Left colon (tissue), 2 donors: ENCODE results near the gene IRAK1. TPM values are rescaled to one million over a fixed set of nuclear protein-coding genes. Genes with fewer than 3 reads are reported as not detected.
"Not testable (repeated sequence)": the region's sequence is repeated elsewhere in the genome, so short reads cannot be mapped to it uniquely, and the experiment has no call there.

Source experiments
- ATAC-seq: fragments of 200-7000 bp; cut with Tn5 transposase; one replicate; pipeline ENCODE4 v1.9.1; 2020; ENCODE audit warnings: mild to moderate bottlenecking, moderate library complexity
- DNase-seq, 2 donors: peaks; one replicate each; pipeline ENCODE4 v3.0.0-alpha.2; 2020
- intact Hi-C, 2 donors: fragments of 100-400 bp; cut with DNase I in 1 of 2; cut with micrococcal nuclease in 1 of 2; formaldehyde crosslinking; loops; one replicate each; pipeline versions ENCODE4 v1.11.2 to v1.14.0; 2022; cut with DNase I, micrococcal nuclease
- total RNA-seq, 2 donors: library from RNA; stranded (reverse); fragmentation: NEBNext Ultra II Directional; extraction: Animal tissue kit (Norgen Biotek cat#: 25700); gene quantifications; one replicate each; pipeline ENCODE4 v1.2.1, GENCODE V29; 2021
- donor health status: DM: no; HTN: no; CAD: no.
- donor health status: DM: yes; HTN: yes; CAD: no.

The IRAK1 gene
- total RNA-seq, 2 donors from 2014 or later = 76.1 to 103 TPM

DNA sequence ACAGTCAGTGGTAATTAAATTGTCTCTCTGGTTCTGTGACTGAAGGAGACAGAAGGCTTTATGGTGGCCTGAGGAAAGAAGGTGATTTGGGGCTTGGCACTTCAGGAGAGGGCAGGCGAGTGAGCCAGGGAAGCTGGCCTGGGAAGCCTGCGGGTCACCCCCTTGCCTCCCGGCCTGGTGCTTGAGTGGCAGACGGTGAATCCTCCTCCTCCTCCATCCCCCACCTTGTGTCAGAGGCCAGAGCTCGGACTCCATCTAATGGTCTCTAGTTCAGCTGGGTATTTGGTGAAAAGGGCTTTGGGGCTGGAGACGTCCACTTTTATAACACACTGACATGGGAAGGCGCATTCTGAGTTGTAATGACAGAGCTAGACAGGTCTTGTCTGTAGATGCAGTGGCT lies 38.5 kb downstream of the IRAK1 start:
- intact Hi-C loops = no loop called here
- DNase-seq = no peak

DNA sequence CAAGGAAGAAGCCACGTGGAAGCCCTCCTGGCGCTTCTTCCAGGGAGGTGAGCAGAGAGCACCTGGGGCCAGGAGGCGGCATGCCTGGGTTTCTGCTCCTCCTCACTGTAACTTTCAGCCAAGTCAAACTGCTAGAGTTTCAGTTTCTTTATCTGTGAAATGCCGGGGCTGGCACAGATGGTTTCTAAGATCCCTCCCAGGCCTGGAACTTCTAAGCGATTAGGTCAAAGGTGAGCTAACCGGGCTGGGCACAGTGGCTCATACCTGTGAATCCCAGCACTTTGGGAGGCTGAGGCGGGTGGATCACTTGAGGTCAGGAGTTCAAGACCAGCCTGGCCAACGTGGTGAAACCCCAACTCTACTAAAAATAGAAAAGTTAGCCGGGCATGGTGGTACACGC lies 39.3 kb downstream of the IRAK1 start:
- DNase-seq, intact Hi-C loops: not testable (repeated sequence)
- ATAC-seq = peak; percentile 73

More for the DNA sequence above, 38.5 kb downstream of the IRAK1 start:
- no peak for ATAC-seq

DNA sequence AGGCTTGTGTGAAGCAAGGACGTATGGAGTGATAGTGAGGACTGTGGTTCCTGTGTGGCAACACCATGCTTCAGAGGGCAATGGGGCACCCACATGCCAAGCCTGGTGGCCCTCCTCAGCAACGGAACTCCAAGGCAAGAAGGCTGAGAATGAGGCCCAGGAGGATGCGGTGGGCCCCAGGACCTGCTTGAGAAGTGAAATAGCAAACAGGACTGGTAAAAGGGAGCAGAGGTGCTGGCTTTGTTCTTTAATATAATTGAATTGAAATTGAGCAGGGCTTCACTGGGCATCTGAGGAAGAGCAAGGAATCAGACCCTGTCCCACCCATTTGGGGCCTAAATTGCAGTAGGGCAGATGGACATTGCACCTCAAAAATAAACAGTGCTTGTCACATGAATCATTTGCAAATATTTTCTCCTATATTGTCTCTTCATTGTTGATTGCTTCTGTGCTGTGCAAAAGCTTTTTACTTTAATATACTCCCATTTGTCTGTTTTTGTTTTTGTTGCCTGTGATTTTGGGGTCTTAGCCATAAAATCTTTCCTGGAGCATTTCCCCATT lies 44.9 kb downstream of the IRAK1 start:
- ATAC-seq = no peak
- intact Hi-C loops = no loop called here
- no peak for DNase-seq

DNA sequence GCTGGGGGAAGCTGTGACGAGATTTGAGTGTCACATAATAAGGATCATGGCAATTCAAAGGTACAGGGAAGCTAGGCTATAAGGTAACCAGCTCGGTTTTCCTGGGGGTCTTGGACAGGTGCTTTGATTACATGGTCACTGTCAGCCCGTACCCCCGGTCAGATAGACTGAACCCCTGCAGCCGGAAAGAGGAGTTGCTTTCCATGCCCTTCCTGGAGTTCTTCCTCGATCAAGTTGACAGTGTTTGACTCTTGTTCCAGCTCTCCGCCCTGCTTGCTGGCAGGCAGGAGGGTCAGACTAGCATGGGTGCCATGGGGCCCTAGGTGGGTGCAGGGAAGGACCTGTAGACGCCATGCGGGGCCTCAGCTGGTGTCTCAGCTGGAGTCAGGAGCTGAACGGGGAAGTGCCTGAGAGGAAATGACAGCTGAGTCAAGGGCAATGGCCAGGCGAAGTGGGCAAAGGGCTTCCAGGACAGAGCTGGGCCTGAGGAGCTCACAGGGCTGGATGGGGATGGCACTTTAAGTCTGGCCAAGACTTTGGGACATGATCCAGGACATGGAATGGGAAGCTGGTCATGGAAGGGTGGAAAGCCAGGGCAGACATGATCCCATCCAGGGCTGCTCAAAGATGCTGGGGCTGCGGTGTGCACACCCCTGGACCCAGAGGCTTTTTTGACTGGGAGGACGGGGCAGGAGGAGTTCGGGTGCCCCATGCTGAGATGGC lies 45.5 kb downstream of the IRAK1 start:
- DNase-seq (peak in 1 of 2 donors; percentile 41), ATAC-seq (no peak)
- intact Hi-C loops = no loop called here

DNA sequence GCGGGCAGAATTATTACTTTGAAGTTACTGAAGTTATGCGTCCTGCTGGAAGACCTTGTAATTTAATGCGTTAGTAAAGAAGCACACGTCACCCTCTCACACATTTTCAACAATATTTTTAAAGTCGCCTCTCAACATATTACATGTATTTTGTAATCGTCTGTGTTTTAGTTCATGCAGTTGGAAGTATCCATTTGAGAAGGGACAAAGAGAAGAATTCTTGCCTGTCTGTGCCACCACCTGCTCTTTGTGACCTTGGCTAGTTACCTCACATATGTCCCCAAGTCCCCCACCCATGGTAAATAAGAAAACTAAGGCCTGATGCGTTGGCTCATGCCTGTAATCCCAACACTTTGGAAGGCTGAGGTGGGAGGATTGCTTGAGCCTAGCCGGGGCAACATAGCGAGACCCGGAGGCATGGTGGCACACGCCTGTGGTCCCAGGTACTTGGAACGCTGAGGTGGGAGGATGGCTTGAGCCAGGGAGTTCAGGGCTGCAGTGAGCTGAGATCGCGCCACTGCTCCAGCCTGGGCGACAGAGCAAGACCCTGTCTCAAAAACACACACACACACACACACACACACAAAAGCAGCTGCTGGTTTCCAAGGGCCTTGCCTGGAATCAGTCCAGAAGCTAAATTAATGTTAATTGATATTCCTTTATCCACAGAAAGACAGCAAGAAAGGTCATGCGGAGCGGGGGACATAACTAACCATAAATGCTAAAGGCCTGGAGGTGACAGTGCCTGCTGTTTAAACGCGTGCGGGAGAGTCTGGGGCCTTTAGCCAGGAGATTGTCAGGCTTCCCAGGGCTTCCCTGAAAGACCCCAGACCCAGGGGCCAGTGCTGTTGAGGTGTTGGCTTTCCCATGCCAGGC lies 46.3 kb downstream of the IRAK1 start:
- intact Hi-C loops = no loop called here
- no peak for DNase-seq

DNA sequence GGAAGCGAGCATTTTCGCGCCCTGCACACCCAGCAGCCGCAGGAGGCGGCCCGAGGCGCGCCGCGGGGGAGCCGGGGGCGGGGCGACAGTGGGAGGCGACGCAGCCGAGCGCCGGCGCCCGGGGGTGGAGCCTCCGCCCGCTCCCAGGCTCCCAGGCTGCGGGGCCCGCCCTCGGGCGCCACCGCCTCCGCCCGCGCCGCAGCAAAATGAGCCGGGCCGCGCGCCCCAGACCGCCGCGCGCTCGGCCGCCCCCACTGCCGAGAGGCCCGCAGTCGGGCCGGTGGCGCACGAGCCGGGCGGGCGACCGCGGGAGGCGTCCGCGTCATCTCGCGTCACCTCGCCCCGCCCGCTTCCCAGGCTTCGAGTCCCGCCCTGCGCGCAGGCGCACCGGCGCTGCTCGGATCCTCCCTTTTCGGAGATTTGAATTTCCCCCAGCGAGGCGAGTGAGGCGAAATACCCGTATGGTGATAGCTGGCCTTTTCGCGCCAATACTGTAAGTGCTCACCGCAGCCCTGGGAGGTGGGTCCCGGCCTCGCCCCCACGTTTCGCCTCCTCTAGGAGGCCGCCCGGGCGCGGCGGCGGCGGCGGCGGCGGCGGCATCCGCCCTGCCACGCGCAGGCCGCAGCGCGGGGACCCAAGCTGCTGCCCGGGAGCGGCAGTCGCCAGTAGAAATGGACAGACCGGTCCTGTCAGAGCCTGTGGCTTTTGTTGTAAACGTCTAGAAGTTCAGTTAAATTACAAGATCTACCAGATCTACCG lies 47.2 kb downstream of the IRAK1 start, which contains the start of gene TMEM187:
TMEM187 (plus strand) TSS at position 387 of the 759 bp plus-strand sequence. CDS start 9,309 bp downstream, outside the sequence.
- ATAC-seq (peak; percentile 63), DNase-seq (peak; percentile 87 to 90)
- intact Hi-C loops = no loop called here

More for the DNA sequence above, 46.3 kb downstream of the IRAK1 start:
- no peak for ATAC-seq

DNA sequence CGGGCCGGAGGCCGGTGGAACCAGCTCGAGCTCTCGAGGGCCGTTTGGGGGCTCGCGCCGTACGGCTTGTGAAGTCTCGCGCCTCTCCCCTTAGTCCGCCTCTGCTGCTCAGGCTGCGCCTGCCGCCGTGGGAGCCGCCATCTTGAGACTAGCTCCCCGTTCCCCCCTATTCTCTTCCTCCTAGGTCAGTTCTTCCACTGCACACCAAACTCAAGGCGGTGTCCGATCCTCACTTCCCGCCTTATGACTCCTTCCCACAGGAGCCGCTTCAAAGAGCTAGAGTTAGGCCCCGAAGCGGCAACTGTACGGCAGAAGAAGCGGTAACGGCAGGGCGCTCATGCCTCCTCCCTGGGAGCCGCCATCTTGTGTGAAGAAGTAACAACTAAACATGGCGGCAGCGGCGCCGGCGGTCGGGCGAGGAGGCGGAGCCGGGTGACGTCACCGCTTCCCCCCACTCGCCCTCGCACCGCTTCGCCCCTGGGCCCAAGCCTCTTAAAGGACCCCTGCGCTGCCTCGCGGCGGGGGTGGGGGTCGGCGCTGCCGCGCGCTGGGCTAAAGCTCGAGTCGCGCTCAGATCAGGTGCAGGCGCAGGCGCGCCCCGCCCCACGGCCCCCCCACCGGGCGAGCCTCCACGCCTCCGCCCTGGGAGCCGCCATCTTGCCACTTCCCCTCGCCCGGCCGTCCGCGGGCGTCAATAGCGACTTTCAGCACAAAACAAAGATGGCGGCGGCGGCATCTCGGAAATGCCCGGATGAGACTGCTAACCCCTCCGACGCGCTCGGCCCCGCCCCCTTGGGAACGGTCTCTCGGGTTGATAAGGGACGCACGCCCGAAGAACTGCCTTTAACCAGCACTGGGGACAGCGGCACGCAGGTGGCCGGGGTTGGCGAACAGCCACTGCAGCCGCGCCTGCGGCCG lies 48.0 kb downstream of the IRAK1 start, which contains the start of gene HCFC1:
HCFC1 (minus strand) TSS at position 369 of the 918 bp plus-strand sequence. CDS start 978 bp downstream, outside the sequence.
- intact Hi-C loops = no loop called here
- ATAC-seq (peak; percentile 67), DNase-seq (peak; percentile 93)

DNA sequence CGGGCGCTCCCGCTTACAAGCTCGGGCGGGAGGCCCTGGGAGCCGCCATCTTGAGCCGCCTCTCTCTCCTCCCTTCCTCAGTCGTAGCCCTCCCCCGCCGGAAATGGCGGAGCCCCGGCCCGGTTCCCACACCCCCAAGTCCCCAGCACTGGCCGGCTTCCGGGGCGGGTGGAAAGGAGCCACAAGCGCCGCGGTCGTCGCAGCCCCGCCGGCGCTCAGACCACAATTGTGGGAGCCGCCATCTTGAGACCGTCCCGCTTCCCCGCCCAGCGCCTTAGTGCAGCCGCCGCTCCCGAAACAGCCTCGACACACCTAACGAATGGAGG lies 48.6 kb downstream of the IRAK1 start:
- intact Hi-C loops = no loop called here
- DNase-seq (peak; percentile 91 to 92), ATAC-seq (peak; percentile 69)

DNA sequence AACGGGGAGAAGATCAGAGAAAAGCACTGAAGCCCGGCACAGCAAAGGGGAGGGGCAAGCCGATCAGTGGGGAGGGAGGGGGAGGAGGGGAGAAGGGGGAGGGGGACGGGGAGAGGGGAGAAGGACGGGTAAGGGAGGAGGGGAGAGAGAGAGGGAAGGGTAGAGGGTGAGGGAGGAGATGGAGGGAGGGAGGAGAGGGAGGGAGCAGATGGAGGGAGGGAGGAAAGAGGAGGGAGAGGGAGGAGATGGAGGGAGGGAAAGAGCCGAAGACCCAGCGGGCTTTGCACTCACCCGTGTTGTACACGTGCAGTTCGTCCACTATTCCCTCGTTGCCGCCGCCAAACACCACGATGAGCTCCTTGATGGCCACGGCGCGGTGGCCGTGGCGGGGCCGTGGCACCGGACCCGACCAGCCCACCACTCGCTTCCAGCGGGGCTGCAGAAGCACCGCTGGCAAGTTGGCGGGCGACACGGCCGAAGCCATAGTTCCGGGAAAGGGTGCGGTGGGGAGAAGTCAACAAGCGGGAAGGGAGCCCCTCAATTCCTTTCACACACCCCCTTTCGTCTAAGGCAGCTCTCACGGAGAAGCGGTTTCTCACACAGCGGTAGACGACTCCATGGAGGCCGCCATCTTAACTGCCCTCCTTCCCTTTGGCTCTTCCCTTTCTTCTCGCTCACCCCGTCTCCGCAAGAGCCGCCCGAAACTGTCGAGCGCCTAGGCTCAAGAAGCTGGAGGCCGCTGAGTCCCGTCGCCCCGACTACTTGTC lies 49.2 kb downstream of the IRAK1 start:
- intact Hi-C loops = no loop called here
- ATAC-seq (peak; percentile 15), DNase-seq (peak in 1 of 2 donors; percentile 45)

DNA sequence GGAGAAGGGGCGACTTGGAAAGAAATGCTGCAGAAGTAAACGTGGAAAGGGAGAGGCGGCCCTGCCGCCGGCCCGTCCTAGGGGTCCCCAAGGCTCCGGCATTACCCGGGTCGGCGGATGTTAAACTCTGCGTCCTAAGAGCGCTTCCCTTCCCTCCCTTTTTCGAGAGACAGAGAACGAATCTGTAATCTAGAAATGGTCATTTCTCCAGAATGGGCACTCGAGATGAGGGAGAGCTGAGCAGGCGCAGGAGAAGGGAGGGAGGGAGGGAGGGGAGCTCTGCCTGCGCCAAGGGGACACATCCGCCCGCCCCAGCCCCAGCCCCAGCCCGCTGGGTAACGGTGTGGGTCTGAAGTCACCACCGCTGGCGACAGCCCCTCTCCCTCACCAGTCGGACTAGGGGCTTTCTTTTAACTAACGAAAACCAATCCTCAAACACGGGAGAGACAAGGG lies 49.8 kb downstream of the IRAK1 start:
- DNase-seq (peak in 1 of 2 donors; percentile 36), ATAC-seq (no peak)
- intact Hi-C loops = no loop called here

DNA sequence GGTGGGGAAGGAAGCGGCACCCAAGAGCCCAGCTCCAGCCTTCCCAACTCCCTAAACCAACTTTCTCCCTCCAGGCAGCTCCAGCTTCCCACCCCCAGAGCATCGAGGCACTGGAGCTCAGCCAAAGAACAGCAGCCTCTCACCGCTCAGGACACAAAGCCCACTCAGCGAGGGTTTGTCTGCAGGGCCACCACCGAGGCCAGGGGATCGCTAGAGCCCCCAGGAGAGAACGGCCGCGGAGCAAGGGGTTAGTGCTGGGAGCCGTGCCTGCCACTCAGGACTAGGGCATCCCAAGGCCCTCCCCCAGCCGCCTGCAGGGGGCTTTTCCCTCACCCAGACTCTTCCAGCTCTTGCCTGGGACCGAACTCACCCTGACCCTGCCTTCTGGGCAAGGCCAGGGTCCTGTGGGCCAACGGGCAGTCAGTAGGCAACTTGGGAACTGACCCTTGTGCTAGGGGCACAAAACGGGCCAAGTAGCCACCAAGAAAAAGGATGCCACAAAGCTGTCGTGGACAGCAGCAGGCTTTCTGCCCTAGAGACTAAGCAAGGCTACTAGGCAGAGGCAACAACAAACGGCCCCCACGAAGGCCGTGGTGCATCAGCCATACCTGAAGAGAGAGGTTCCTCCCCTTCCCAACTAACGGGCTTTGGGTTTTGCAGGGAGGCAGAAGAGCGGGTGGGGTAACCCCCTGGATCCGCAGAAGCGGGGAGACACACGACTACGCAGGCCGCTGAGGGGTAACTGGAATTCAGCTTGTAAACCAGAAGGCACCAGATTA lies 50.4 kb downstream of the IRAK1 start:
- ATAC-seq = no peak
- no peak for DNase-seq
- intact Hi-C loops = no loop called here

DNA sequence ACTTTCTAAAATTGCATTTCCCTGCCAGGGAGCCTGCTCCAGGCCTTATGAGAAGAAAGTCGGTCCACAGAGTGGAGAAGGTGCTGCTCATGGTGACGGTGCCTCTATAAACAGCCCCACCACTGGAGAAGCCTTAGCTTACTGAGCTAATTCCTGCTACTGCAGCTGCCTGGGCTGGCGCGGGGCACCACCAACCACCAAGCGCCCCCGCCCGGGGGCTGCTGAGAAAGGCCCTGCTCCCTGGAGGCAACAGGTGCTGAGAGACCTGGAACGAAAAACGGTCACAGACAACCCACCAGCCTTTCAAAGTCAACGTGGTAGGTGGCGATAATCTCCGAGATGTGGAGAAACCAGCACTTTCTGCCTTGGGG lies 51.0 kb downstream of the IRAK1 start:
- DNase-seq (no peak), ATAC-seq (no peak)
- intact Hi-C loops = no loop called here

DNA sequence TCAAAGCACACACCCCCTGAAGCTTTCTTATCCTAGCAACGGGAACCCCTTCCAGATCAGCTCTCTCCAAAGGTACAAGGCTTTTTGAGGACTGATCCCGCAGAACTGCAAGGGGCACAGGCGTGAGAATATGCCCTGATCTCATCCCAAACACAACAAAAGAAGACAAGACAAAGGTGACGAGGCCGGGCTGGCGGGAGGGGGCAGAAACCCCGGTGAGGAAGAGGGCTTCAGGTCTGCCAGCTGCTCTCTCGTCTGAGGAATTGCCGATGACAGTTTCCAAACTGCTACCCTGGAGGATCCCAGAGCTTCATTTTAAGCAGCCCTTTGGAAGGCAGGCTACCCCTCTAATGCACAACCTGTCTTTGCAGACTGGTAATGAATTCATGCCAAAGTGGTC lies 51.4 kb downstream of the IRAK1 start:
- intact Hi-C loops = no loop called here
- no peak for DNase-seq
- no peak for ATAC-seq

DNA sequence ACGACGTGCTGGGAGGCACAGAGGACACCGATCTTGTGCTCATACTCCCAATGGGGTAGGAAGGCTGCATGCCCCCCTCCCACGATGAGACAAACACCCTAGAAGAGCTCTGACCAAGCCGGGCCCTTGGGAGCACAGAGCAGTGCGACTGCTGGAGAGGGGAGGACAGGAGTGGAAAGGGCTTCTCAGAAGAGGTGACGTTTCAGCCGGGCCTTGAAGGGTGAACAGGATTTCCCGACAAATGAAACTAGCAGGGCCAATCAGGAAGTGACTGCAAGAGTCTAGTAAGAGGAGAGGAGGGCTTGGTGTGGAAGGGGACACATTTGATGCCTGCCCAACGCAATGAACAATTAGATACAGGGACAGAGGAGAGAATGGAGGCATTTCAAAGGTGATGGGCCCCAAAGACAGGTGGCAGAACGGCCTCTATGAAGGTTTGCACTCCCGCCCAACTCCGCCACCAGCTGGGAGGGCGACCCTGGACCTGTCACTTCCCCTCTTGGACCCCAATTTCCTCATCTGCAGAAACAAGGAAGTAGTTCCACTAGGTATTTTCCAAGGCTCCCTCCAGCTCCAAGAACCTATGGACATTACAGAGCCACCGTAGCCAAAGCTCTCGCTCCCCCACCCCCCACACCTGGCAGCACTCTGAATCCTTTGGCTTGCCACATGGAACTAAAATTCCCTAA lies 52.0 kb downstream of the IRAK1 start:
- intact Hi-C loops = no loop called here
- DNase-seq (no peak), ATAC-seq (no peak)

DNA sequence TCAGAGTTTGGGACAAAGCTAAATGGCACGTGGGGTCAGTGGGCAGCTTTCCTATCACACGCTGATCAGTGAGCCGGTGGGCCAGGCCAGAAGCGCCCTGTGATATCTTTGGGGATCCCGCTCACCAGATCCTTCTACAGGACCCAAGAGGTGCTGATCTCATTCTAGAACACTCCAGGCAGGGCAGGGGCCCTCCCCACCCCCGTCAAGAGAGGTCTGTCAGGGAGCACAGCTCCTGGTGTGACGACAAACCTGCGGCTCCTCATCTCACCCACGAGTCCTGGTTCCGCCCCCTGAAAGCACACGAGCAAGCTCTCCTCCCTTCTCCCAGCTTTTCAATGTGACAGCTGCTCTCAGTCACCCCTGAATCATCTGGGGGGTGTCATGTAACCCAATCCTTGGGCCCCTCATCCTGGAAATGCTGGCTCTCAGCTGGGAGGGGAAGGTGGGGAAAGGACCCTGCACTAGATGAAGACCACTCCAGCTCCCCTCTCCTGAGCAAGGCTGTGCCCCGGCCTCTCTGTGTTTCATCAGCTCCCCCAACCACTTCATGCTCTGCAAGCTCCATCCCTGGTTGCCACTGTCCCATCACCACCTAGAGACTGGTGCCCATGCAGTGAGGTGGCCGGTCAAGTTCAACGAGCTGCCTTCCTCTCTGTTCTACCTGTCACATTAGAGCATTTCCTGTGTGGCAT lies 52.7 kb downstream of the IRAK1 start:
- DNase-seq (no peak), ATAC-seq (no peak)
- intact Hi-C loops = no loop called here
